ENCODE measurements around the gene LRRC36.

LRRC36 gene

DNA sequence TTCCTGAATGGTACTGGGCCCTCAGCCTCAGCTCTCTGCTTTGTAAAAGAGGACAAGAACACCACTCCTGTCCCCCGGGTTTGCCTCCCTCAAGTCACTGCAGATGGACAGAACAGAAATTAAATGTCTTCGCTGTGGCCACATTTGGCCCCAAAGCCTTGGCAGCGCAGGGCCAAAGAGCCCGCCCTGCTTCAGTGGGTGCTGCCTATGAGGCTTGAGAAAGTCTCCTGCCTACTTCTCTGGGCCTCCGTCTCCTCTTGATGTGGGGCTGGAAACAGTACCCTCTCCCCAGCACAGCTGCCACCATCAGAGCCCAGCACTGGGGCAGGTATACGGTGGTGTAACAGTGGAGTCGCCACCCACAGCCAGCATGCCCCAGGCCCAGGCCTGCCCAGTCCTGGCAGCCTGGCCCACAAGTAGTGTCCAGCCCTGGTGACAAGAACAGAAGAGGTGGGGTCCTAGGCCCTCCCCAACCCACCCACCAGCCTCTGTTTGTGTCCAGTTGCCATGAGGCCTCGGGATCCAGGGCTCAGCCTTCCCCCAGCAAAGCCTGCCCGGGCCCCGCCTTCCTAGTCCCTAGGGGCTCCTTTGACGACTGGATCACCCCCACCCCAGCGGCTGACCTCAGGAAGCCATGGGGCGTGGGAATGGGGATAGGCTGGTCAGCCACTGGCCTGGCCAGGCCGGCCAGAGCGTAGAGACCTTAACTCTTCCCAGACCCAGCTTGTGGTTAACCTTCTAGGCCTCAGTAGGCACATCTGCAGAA lies 70.6 kb downstream of the LRRC36 start:
- TF ChIP-seq, protein P1, sequence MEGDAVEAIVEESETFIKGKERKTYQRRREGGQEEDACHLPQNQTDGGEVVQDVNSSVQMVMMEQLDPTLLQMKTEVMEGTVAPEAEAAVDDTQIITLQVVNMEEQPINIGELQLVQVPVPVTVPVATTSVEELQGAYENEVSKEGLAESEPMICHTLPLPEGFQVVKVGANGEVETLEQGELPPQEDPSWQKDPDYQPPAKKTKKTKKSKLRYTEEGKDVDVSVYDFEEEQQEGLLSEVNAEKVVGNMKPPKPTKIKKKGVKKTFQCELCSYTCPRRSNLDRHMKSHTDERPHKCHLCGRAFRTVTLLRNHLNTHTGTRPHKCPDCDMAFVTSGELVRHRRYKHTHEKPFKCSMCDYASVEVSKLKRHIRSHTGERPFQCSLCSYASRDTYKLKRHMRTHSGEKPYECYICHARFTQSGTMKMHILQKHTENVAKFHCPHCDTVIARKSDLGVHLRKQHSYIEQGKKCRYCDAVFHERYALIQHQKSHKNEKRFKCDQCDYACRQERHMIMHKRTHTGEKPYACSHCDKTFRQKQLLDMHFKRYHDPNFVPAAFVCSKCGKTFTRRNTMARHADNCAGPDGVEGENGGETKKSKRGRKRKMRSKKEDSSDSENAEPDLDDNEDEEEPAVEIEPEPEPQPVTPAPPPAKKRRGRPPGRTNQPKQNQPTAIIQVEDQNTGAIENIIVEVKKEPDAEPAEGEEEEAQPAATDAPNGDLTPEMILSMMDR (IDR thresholded peaks at IDR 0.05; ENCODE audit: insufficient read depth, low read length, missing control alignments) = no peak
- CTCF ChIA-PET = interaction anchor here (0.6 to 1.8 kb wide), 4 partner anchors 13 to 137 kb away, joined by 3 to 6 read pairs (median 4); no protein-coding TSS in a partner anchor
- POLR2A ChIA-PET = no interaction called here
- DNase-seq (ENCODE audit: low read depth, low spot score) = no peak
- no peak overlapping the region for H3K4me3 ChIP-seq (ENCODE audit: low read depth, low read length)

- DNase-seq (ENCODE audit: low read depth, low spot score) = no peak
- CTCF ChIA-PET = interaction anchor here (0.6 to 1.8 kb wide), 7 partner anchors 10 to 129 kb away, joined by 3 to 9 read pairs (median 3); no protein-coding TSS in a partner anchor
- POLR2A ChIA-PET = no interaction called here
These were observed 71.4 kb downstream of the LRRC36 start for GRCh38 chr16:67397812-67398545.

GRCh38 chr16:67398546-67399217 lies 72.1 kb downstream of the LRRC36 start:
- TF ChIP-seq, protein P1 (IDR thresholded peaks at IDR 0.05; ENCODE audit: insufficient read depth, low read length, missing control alignments) = no peak
- no peak overlapping the region for H3K4me3 ChIP-seq (ENCODE audit: low read depth, low read length)
- DNase-seq (ENCODE audit: low read depth, low spot score) = no peak
- ChIA-PET POLR2A (no interaction called here), CTCF (interaction anchor here (0.6 to 1.8 kb wide), 8 partner anchors 9 to 152 kb away, joined by 3 to 10 read pairs (median 4); partner anchors contain the start of gene FHOD1)

More at GRCh38 chr16:67397812-67398545, 71.4 kb downstream of the LRRC36 start:
- TF ChIP-seq, protein P1 (IDR thresholded peaks at IDR 0.05; ENCODE audit: insufficient read depth, low read length, missing control alignments) = no peak
- no peak overlapping the region for H3K4me3 ChIP-seq (ENCODE audit: low read depth, low read length)

DNA sequence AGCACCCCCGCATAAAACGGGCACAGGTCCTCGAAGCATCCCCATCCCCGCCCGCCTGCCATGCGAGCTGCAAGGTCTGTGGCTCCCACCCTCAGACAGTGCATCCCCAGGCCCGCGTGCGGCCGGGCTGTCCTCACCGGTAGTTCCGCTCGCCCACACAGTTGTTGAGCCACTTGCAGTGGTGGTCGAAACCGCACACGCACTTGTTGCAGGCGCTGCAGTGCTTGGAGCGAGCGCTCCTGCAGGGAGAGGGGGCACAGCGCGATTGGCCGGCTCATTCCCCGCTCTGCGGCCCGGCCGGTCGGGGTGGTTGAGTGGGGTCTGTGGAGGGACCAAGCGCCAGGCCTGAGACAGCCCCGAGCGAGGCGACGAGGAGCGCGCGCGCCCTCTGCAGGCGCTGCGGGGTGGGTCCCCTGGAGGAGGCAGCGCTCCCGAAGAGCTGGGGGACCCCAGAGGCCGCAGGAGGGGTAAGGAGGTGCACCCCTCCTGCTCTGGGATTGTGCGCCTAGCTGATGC lies 72.7 kb downstream of the LRRC36 start:
- no peak for DNase-seq (ENCODE audit: low read depth, low spot score)
- CTCF ChIA-PET = interaction anchor here (0.7 to 1.9 kb wide), 17 partner anchors 9 to 152 kb away, joined by 3 to 10 read pairs (median 3); partner anchors contain the start of gene FHOD1
- TF ChIP-seq, protein P1 (IDR thresholded peaks at IDR 0.05; ENCODE audit: insufficient read depth, low read length, missing control alignments) = peak; percentile 83
- H3K4me3 ChIP-seq (ENCODE audit: low read depth, low read length) = no peak overlapping the region
- POLR2A ChIA-PET = no interaction called here

DNA sequence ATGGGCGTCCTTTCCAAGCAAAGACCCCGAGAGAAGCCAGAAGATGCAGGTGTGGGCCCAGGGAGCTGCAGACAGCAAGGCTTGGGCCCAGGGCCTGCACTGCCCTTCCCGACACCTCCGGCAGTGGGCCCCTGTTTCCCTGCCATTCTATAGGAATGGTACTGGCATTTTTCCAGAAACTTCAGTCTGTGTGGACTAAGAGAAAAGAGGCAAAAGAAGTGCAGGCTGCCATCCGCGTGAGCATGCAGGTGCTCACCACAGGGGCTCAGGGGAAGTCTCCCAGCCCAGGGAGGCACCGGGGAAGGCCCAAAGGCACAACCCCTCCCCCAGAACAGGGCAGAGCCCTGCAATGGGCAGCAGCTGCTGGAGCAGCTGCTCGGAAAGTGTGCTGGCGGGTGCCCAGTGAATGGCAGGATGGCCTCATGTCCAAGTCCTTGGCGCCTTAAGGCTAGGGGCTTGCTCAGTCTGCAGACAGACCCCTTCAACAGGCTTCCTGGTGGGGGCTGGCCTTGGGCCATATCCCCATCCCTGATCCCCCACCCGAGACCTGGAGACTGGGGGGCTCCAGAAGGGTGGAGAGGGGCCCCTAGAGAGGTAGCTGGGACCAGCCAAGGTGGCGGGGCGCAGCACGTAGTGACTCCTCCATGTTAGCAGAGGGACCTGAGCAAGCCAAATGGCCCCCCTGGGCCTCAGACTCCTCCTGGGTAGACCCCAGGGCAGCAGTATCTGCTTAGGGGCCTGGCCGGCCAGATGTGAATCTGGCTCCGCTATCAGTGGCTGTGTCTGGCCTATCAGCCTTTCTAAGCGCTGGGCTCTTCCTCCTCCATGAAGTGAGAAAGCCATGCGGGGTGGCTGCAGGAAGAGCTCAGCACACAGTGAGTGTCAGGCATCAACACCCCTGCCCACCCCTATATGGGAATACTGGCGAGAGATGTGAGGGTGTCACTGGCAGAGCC lies 73.4 kb downstream of the LRRC36 start:
- no peak for DNase-seq (ENCODE audit: low read depth, low spot score)
- no peak overlapping the region for H3K4me3 ChIP-seq (ENCODE audit: low read depth, low read length)
- CTCF ChIA-PET = interaction anchor here (0.7 to 1.9 kb wide), 16 partner anchors 8 to 153 kb away, joined by 3 to 10 read pairs (median 4); partner anchors contain the start of gene FHOD1
- POLR2A ChIA-PET = no interaction called here
- TF ChIP-seq, protein P1 (IDR thresholded peaks at IDR 0.05; ENCODE audit: insufficient read depth, low read length, missing control alignments) = no peak
